IMR-90 (cell line): Measurements from ENCODE around the gene BRINP3. TPM values are rescaled to one million over a fixed set of nuclear protein-coding genes. Genes with fewer than 3 reads are reported as not detected.

Experiments
- ATAC-seq: fragments of 200-7000 bp; cut with Tn5 transposase; 2 replicates; pipeline ENCODE4 v1.9.1; 2020; ENCODE audit warnings: low read depth, mild to moderate bottlenecking, moderate library complexity
- BruUV-seq: library from RNA; stranded (reverse); fragments of 400-500 nt; replicated peaks from 2 replicates; lab custom pipeline; 2021; lab: Mats Ljungman, UMichigan
- CTCF ChIA-PET: fragments of 300-600 bp; formaldehyde crosslinking; extraction: SDS; loops from one replicate; lab custom pipeline; 2021; ENCODE audit warnings: antibody characterized with exemption; lab: Yijun Ruan, JAX
- POLR2A ChIA-PET: fragments of 300-600 bp; sonication (Branson Sonifier 250); formaldehyde crosslinking; loops from one replicate; lab custom pipeline; 2022; ENCODE audit warnings: antibody characterized with exemption; ENCODE audit not compliant: unreplicated experiment; lab: Charles Lee
- DNase-seq: peaks from one replicate; pipeline ENCODE4 v3.0.0; 2013
- H2AFZ ChIP-seq: replicated peaks from 2 replicates; pipeline ENCODE3; 2013; ENCODE audit warnings: low read length, mild to moderate bottlenecking; ENCODE audit not compliant: poor library complexity
- H2AK5ac ChIP-seq: 2 replicates; pipeline ENCODE4 v1.6.1; 2013; ENCODE audit warnings: low read depth, low read length, inconsistent platforms
- H2AK9ac ChIP-seq: replicated peaks from 2 replicates; pipeline ENCODE3; 2013; ENCODE audit warnings: mild to moderate bottlenecking, low read depth, low read length, moderate library complexity; ENCODE audit not compliant: poor library complexity
- H2BK120ac ChIP-seq: 2 replicates; pipeline ENCODE4 v1.6.1; 2013; ENCODE audit warnings: low read depth, low read length, inconsistent platforms
- H2BK15ac ChIP-seq: 3 replicates; pipeline ENCODE4 v1.6.1; 2013; ENCODE audit warnings: low read depth, low read length, inconsistent platforms
- H2BK20ac ChIP-seq: 2 replicates; pipeline ENCODE4 v1.6.1; 2013; ENCODE audit warnings: low read depth, mild to moderate bottlenecking, inconsistent platforms, low read length, moderate library complexity
- H2BK5ac ChIP-seq: 2 replicates; pipeline ENCODE4 v1.6.1; 2013; ENCODE audit warnings: mild to moderate bottlenecking, low read depth, low read length, inconsistent platforms; ENCODE audit not compliant: poor library complexity, severe bottlenecking
- H3K14ac ChIP-seq: replicated peaks from 2 replicates; pipeline ENCODE4 v1.6.1; 2013; ENCODE audit warnings: low read depth, low read length, inconsistent platforms
- H3K18ac ChIP-seq: 2 replicates; pipeline ENCODE4 v1.6.1; 2013; ENCODE audit warnings: low read depth, low read length, control low read depth
- H3K23ac ChIP-seq: 2 replicates; pipeline ENCODE4 v1.6.1; 2013; ENCODE audit warnings: low read depth, low read length, inconsistent platforms
- H3K27ac ChIP-seq: 2 replicates; pipeline ENCODE4 v1.5.1; 2013; ENCODE audit warnings: mild to moderate bottlenecking, control low read depth, low read length; ENCODE audit not compliant: insufficient read depth
- H3K27me3 ChIP-seq: 2 replicates; pipeline ENCODE4 v1.6.1; 2013; ENCODE audit warnings: low read length; ENCODE audit not compliant: control insufficient read depth, insufficient read depth
- H3K36me3 ChIP-seq: 2 replicates; pipeline ENCODE4 v1.6.1; 2013; ENCODE audit warnings: low read length, mixed read lengths; ENCODE audit not compliant: control insufficient read depth, insufficient read depth
- H3K4ac ChIP-seq: 2 replicates; pipeline ENCODE4 v1.6.1; 2013; ENCODE audit warnings: low read depth, low read length, inconsistent platforms
- H3K4me1 ChIP-seq: 2 replicates; pipeline ENCODE4 v1.6.1; 2013; ENCODE audit warnings: low read length, mixed read lengths; ENCODE audit not compliant: control insufficient read depth, insufficient read depth
- H3K4me2 ChIP-seq: 2 replicates; pipeline ENCODE4 v1.6.1; 2013; ENCODE audit warnings: low read depth, mild to moderate bottlenecking, control low read depth, low read length, moderate library complexity
- H3K4me3 ChIP-seq: 2 replicates; pipeline ENCODE4 v1.5.1; 2013; ENCODE audit warnings: low read depth, mild to moderate bottlenecking, control low read depth, low read length, moderate library complexity; ENCODE audit not compliant: insufficient read depth
- H3K56ac ChIP-seq: 2 replicates; pipeline ENCODE4 v1.6.1; 2013; ENCODE audit warnings: low read length, inconsistent platforms; ENCODE audit not compliant: insufficient read depth; ENCODE audit errors: extremely low read depth
- H3K79me1 ChIP-seq, 2 experiments: 2 replicates each; pipeline ENCODE4 v1.6.1; 2013; ENCODE audit warnings: low read length in 2 of 2, inconsistent platforms in 1 of 2, low read depth in 1 of 2
- H3K9ac ChIP-seq: 2 replicates; pipeline ENCODE4 v1.6.1; 2013; ENCODE audit warnings: low read depth, low read length, control low read depth
- H3K9me1 ChIP-seq: 2 replicates; pipeline ENCODE4 v1.6.1; 2013; ENCODE audit warnings: low read length, inconsistent platforms; ENCODE audit not compliant: insufficient read depth
- H3K9me3 ChIP-seq: 2 replicates; pipeline ENCODE4 v1.6.1; 2013; ENCODE audit warnings: low read length; ENCODE audit not compliant: control insufficient read depth, insufficient read depth
- H4K20me1 ChIP-seq: 2 replicates; pipeline ENCODE4 v1.6.1; 2013; ENCODE audit warnings: low read length, inconsistent platforms; ENCODE audit not compliant: insufficient read depth
- H4K5ac ChIP-seq: 2 replicates; pipeline ENCODE4 v1.6.1; 2013; ENCODE audit warnings: mild to moderate bottlenecking, low read depth, low read length, control low read depth
- H4K8ac ChIP-seq, 2 experiments: 2 replicates each; pipeline ENCODE4 v1.6.1; 2013; ENCODE audit warnings: low read depth in 2 of 2, low read length in 2 of 2, control low read depth in 1 of 2, inconsistent platforms in 1 of 2
- H4K91ac ChIP-seq: 2 replicates; pipeline ENCODE4 v1.6.1; 2013; ENCODE audit warnings: low read depth, low read length, inconsistent platforms; ENCODE audit not compliant: insufficient read depth
- CHD1 ChIP-seq: IDR thresholded peaks from 2 replicates; pipeline ENCODE4 v1.6.1; 2012; ENCODE audit warnings: low read depth, low read length, improper control_type of control experiment
- MAFK ChIP-seq: IDR thresholded peaks from 2 replicates; pipeline ENCODE4 v1.6.1; 2012; ENCODE audit warnings: low read depth, low read length, improper control_type of control experiment
- MAZ ChIP-seq: IDR thresholded peaks from 2 replicates; pipeline ENCODE4 v1.6.1; 2012; ENCODE audit warnings: low read depth, mild to moderate bottlenecking, low read length, improper control_type of control experiment, moderate library complexity, borderline replicate concordance
- NFE2L2 ChIP-seq: fragments of 150-350 bp; IDR thresholded peaks from 2 replicates; pipeline ENCODE4 v1.6.1; 2016; ENCODE audit warnings: low read depth, mild to moderate bottlenecking, low read length
- POLR2A ChIP-seq: IDR thresholded peaks from 2 replicates; pipeline ENCODE4 v1.6.1; 2012; ENCODE audit warnings: mild to moderate bottlenecking, low read depth, low read length
- RCOR1 ChIP-seq: IDR thresholded peaks from 2 replicates; pipeline ENCODE4 v1.6.1; 2012; ENCODE audit warnings: mild to moderate bottlenecking, low read length, improper control_type of control experiment; ENCODE audit not compliant: insufficient replicate concordance
- RFX5 ChIP-seq: IDR thresholded peaks from 2 replicates; pipeline ENCODE4 v1.8.0; 2012; ENCODE audit warnings: low read depth, mild to moderate bottlenecking, low read length, moderate library complexity
- SMC3 ChIP-seq: fragments of 150-350 bp; IDR thresholded peaks from 2 replicates; pipeline ENCODE4 v1.6.1; 2016; ENCODE audit warnings: low read depth, mild to moderate bottlenecking, antibody characterized with exemption, low read length, moderate library complexity
- USF2 ChIP-seq: fragments of 150-350 bp; IDR thresholded peaks from 2 replicates; pipeline ENCODE4 v1.6.1; 2017; ENCODE audit warnings: mild to moderate bottlenecking, antibody characterized with exemption, low read length, low read depth
- WGBS, 2 experiments: methylation state at CpG; one replicate each; pipeline versions ENCODE4 v1.1.5 to v1.1.7; 2013; ENCODE audit warnings: missing lambda C conversion rate in 2 of 2; ENCODE audit not compliant: insufficient read length in 1 of 2; ENCODE audit errors: extremely low coverage in 2 of 2; 5-methylcytosine and 5-hydroxymethylcytosine counted together
- dilution Hi-C: fragments of 300-500 bp; cut with HindIII; formaldehyde crosslinking; loops from one replicate; pipeline ENCODE4 v1.14.3; 2018; ENCODE audit warnings: low sequenced_read_pairs; ENCODE audit not compliant: unreplicated experiment
- in situ Hi-C: fragments of 300-500 bp; cut with MboI; formaldehyde crosslinking; loops from 3 replicates; pipeline ENCODE4 v1.14.3; 2019; ENCODE audit warnings: low sequenced_read_pairs, inconsistent platforms, mixed read lengths
- intact Hi-C: fragments of 100-400 bp; cut with micrococcal nuclease; formaldehyde crosslinking; loops from 2 replicates; pipeline ENCODE4 v1.10.0; 2022
- polyA plus RNA-seq, 3 experiments: library from polyadenylated mRNA; depleted of rRNA; stranded (reverse); fragments of >200 nt; gene quantifications; 2 replicates each; pipeline ENCODE4 v1.2.3, GENCODE V29; 2012; ENCODE audit warnings: low replicate concordance in 1 of 3
- total RNA-seq: library from RNA; depleted of rRNA; stranded (reverse); fragments of >200 nt; gene quantifications from 2 replicates; pipeline ENCODE4 v1.2.3, GENCODE V29; 2012

The BRINP3 gene
- total and polyA plus RNA-seq, 2 of the 4 experiments (the other 2 are of a cell fraction), result 0.15 to 0.36 TPM

GRCh38 chr1:190472042-190472441, 5.6 kb downstream of the BRINP3 start:
- H3K56ac ChIP-seq, result no peak overlapping the region
- no peak overlapping the region for H4K5ac ChIP-seq
- no peak overlapping the region for H2AK5ac ChIP-seq
- H3K4ac ChIP-seq, result no peak overlapping the region
- intact Hi-C loops (loop anchor here (10.0 kb wide), 1 partner anchor 283 kb away; no protein-coding TSS in a partner anchor), dilution Hi-C loops (no loop called here), in situ Hi-C loops (no loop called here)
- no peaks in the 10 kb centered on the region for H3K9me1 ChIP-seq
- H2AK9ac ChIP-seq, result no peak overlapping the region
- no peak overlapping the region for H3K4me2 ChIP-seq
- no peak overlapping the region for H2BK120ac ChIP-seq
- H3K4me3 ChIP-seq, result no peak overlapping the region
- no peak overlapping the region for H3K14ac ChIP-seq
- POLR2A ChIA-PET, result no interaction called here
- DNase-seq, result no peak
- no TSS peak for BruUV-seq
- no peak for TF ChIP-seq MAZ
- no peak for TF ChIP-seq MAFK
- no peak for TF ChIP-seq SMC3
- TF ChIP-seq RFX5, result no peak
- TF ChIP-seq RCOR1, result no peak
- TF ChIP-seq POLR2A, result no peak
- no peak for TF ChIP-seq NFE2L2
- TF ChIP-seq USF2, result no peak
- no peak for TF ChIP-seq CHD1
- no peak overlapping the region for H3K27ac ChIP-seq
- no peaks in the 10 kb centered on the region for H4K20me1 ChIP-seq
- H4K91ac ChIP-seq, result no peak overlapping the region
- H3K36me3 ChIP-seq, result no peaks in the 10 kb centered on the region
- H2BK5ac ChIP-seq, result no peak overlapping the region
- WGBS, 2 experiments, result no CpG with 5 or more reads among the region's 2 CpGs
- H3K79me1 ChIP-seq, result no peaks in the 10 kb centered on the region
- H2AFZ ChIP-seq, result no peak overlapping the region
- H3K4me1 ChIP-seq, result no peaks in the 10 kb centered on the region
- no peak for ATAC-seq
- no peaks in the 10 kb centered on the region; the same call in 1 of the 2 replicates for H3K27me3 ChIP-seq
- no peak overlapping the region for H3K9ac ChIP-seq
- H2BK15ac ChIP-seq, result no peak overlapping the region
- no peak overlapping the region for H4K8ac ChIP-seq
- H3K23ac ChIP-seq, result no peak overlapping the region
- CTCF ChIA-PET, result no interaction called here
- H3K18ac ChIP-seq, result no peak overlapping the region
- H3K9me3 ChIP-seq, result no peaks in the 10 kb centered on the region
- H2BK20ac ChIP-seq, result no peak overlapping the region
